Renal pelvis (tissue), 12 donors: ENCODE results near the gene ARL13B. TPM values are rescaled to one million over a fixed set of nuclear protein-coding genes. Genes with fewer than 3 reads are reported as not detected.
A peak's percentile ranks its signal among the peaks of the same experiment; 100 is the strongest.
"Not testable (repeated sequence)": the region's sequence is repeated elsewhere in the genome, so short reads cannot be mapped to it uniquely, and the experiment has no call there.

ENCODE experiments used
- DNase-seq: peaks from one replicate; pipeline ENCODE4 v3.0.0-alpha.2; 2013
- long read RNA-seq, 16 experiments: transcript quantifications; one replicate each; lab custom pipeline, GENCODE V29; 2026
- polyA plus RNA-seq, 3 donors: library from polyadenylated mRNA; unstranded; fragments of 120-200 nt; gene quantifications; one replicate each; pipeline ENCODE4 v1.2.1, GENCODE V29; 2013; ENCODE audit not compliant: insufficient read length in 3 of 3

The ARL13B gene
- polyA plus RNA-seq, result 10 to 100 TPM; 17.2 to 19.5 (median 18.0) TPM
- long read RNA-seq, donor 1, partial matches to known transcripts, result 0 of 1 reads
- long read RNA-seq, donor 1, other reads (novel, unspliced or antisense), result 0 of 1 reads
- long read RNA-seq, donor 2, transcript ARL13B-203 (10 exons, 2,453 nt), result major isoform, 5 of 5 reads
- long read RNA-seq, donor 2, partial matches to known transcripts, result 0 of 5 reads
- long read RNA-seq, donor 2, other reads (novel, unspliced or antisense), result 0 of 5 reads
- long read RNA-seq, donor 3, result 0 reads
- long read RNA-seq, donor 4, partial matches to known transcripts, result 7 of 9 reads
- long read RNA-seq, donor 4, other reads (novel, unspliced or antisense), result 0 of 9 reads
- long read RNA-seq, donor 5, result 0 reads
- long read RNA-seq, donor 6, partial matches to known transcripts, result 0 of 8 reads
- long read RNA-seq, donor 6, other reads (novel, unspliced or antisense), result 8 of 8 reads
- long read RNA-seq, donor 7, partial matches to known transcripts, result 0 of 5 reads
- long read RNA-seq, donor 7, other reads (novel, unspliced or antisense), result 0 of 5 reads
- long read RNA-seq, donor 8, partial matches to known transcripts, result 0 of 1 reads
- long read RNA-seq, donor 8, other reads (novel, unspliced or antisense), result 0 of 1 reads
- long read RNA-seq, donor 9, partial matches to known transcripts, result 0 of 1 reads
- long read RNA-seq, donor 9, other reads (novel, unspliced or antisense), result 0 of 1 reads
- long read RNA-seq, donor 10, partial matches to known transcripts, result 0 of 2 reads
- long read RNA-seq, donor 10, other reads (novel, unspliced or antisense), result 0 of 2 reads
- long read RNA-seq, donor 11, partial matches to known transcripts, result 0 of 2 reads
- long read RNA-seq, donor 11, other reads (novel, unspliced or antisense), result 0 of 2 reads
- long read RNA-seq, donor 12, partial matches to known transcripts, result 0 of 4 reads
- long read RNA-seq, donor 12, other reads (novel, unspliced or antisense), result 0 of 4 reads
- long read RNA-seq, donor 13, partial matches to known transcripts, result 0 of 1 reads
- long read RNA-seq, donor 13, other reads (novel, unspliced or antisense), result 0 of 1 reads
- long read RNA-seq, donor 14, result 0 reads
- long read RNA-seq, donor 15, partial matches to known transcripts, result 7 of 8 reads
- long read RNA-seq, donor 15, other reads (novel, unspliced or antisense), result 0 of 8 reads
- long read RNA-seq, donor 16, partial matches to known transcripts, result 0 of 1 reads
- long read RNA-seq, donor 16, other reads (novel, unspliced or antisense), result 0 of 1 reads

- peak; percentile 98 for DNase-seq
Measured at GRCh38 chr3:93979850-93980676, at the start of gene ARL13B. ARL13B (plus strand) TSS chr3:93980155; CDS start chr3:93980424, 269 bp downstream.

GRCh38 chr3:93931597-93932229 is 48.2 kb upstream of the ARL13B start:
- no peak for DNase-seq

- no peak for DNase-seq
Measured at GRCh38 chr3:93934366-93935046, 45.4 kb upstream of the ARL13B start.

- DNase-seq, result no peak
Measured at GRCh38 chr3:93936549-93936948, 43.4 kb upstream of the ARL13B start.

- not testable (repeated sequence) for DNase-seq
Measured at GRCh38 chr3:93937485-93937884, 42.5 kb upstream of the ARL13B start.

GRCh38 chr3:93949958-93950357 is 30.0 kb upstream of the ARL13B start:
- DNase-seq, result not testable (repeated sequence)

GRCh38 chr3:93961026-93961425 is 18.9 kb upstream of the ARL13B start:
- DNase-seq, result no peak

GRCh38 chr3:93961489-93961888 is 18.5 kb upstream of the ARL13B start:
- DNase-seq, result no peak

GRCh38 chr3:93962798-93963197 is 17.2 kb upstream of the ARL13B start:
- no peak for DNase-seq

GRCh38 chr3:93965106-93965505 is 14.8 kb upstream of the ARL13B start:
- DNase-seq, result not testable (repeated sequence)

GRCh38 chr3:93969443-93969842 is 10.5 kb upstream of the ARL13B start:
- no peak for DNase-seq

GRCh38 chr3:93969997-93970396 is 10.0 kb upstream of the ARL13B start:
- no peak for DNase-seq

- DNase-seq, result peak; percentile 87
Measured at GRCh38 chr3:93973131-93974126, 6.5 kb upstream of the ARL13B start, which contains the start of gene PROS1. PROS1 (minus strand) TSS chr3:93973896; CDS start chr3:93973749, 147 bp downstream.

- no peak for DNase-seq
Measured at GRCh38 chr3:93981649-93982048, 1.7 kb downstream of the ARL13B start.

GRCh38 chr3:93983408-93983807 is 3.5 kb downstream of the ARL13B start:
- DNase-seq, result no peak

GRCh38 chr3:93984618-93985017 is 4.7 kb downstream of the ARL13B start:
- no peak for DNase-seq

- DNase-seq, result peak; percentile 27
Measured at GRCh38 chr3:93988283-93988682, 8.3 kb downstream of the ARL13B start.

- no peak for DNase-seq
Measured at GRCh38 chr3:93988764-93989163, 8.8 kb downstream of the ARL13B start.
